Fibroblast of lung (primary cell): ENCODE data around the gene ACOXL.

Experiments used
- EZH2 ChIP-seq: IDR thresholded peaks from 2 replicates; pipeline ENCODE4 v1.5.1; 2012; ENCODE audit warnings: low read length, control low read depth, mild to moderate bottlenecking; ENCODE audit errors: missing control alignments
- TF ChIP-seq, protein P1 (sequence below), 2 donors: IDR thresholded peaks in 1 of 2; conservative IDR thresholded peaks in 1 of 2; 1 replicate in 1 of 2; 2 replicates in 1 of 2; pipeline ENCODE4 v1.5.1; 2011 to 2012; ENCODE audit warnings: low read length in 2 of 2, control low read depth in 1 of 2, inconsistent platforms in 1 of 2, low read depth in 1 of 2, mild to moderate bottlenecking in 1 of 2

DNA sequence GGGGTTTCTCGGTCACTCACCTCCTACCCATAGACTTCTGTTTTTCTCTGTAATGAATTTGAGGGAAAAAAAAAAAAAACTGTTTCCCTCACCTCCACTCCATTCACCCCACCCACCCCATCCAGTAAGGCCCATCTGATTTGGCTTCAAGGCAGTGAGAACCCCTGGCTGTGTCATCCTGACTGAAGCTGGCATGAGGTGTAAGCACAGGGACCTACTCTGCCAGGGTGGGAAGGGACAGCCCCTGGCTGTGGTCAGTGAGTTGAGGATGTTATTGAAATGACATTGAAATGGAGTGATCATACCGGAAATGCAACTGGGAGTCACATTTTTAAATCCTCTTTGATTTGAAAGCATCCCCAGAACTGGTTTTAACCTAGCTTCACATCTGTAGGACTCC lies 369.2 kb downstream of the ACOXL start:
- TF ChIP-seq, protein P1, sequence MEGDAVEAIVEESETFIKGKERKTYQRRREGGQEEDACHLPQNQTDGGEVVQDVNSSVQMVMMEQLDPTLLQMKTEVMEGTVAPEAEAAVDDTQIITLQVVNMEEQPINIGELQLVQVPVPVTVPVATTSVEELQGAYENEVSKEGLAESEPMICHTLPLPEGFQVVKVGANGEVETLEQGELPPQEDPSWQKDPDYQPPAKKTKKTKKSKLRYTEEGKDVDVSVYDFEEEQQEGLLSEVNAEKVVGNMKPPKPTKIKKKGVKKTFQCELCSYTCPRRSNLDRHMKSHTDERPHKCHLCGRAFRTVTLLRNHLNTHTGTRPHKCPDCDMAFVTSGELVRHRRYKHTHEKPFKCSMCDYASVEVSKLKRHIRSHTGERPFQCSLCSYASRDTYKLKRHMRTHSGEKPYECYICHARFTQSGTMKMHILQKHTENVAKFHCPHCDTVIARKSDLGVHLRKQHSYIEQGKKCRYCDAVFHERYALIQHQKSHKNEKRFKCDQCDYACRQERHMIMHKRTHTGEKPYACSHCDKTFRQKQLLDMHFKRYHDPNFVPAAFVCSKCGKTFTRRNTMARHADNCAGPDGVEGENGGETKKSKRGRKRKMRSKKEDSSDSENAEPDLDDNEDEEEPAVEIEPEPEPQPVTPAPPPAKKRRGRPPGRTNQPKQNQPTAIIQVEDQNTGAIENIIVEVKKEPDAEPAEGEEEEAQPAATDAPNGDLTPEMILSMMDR (conservative IDR thresholded peaks at IDR 0.05 in 1 of 2, IDR thresholded peaks at IDR 0.05 in 1 of 2; ENCODE audit: low read depth in 1 of 2, low read length in 2 of 2) = no peak
- TF ChIP-seq EZH2 = no peak
